ENCODE results near the gene SPEM1.

The SPEM1 gene

GRCh38 chr17:7440113-7440833, 20.1 kb downstream of the SPEM1 start:
- no peak for DNase-seq (ENCODE audit: low spot score)

GRCh38 chr17:7440834-7441195, 20.7 kb downstream of the SPEM1 start:
- no peak for DNase-seq (ENCODE audit: low spot score)

DNA sequence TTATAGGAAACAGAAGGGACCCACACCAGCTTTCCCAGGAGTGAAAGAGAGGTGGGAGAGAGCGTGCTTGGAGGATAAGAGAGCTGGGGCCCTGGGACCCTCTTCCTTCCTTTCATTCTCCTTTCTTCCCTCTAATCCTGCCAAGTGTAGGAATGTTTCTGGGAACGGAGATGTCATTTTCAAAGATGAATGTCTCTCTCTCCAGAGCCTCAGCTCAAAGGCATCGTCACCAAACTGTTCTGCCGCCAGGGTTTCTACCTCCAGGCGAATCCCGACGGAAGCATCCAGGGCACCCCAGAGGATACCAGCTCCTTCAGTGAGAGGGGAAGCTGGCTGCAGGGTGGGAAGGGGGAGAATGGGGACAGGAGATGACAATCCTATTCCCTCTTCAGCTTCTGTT, 21.1 kb downstream of the SPEM1 start:
- no peak for DNase-seq (ENCODE audit: low spot score)

DNA sequence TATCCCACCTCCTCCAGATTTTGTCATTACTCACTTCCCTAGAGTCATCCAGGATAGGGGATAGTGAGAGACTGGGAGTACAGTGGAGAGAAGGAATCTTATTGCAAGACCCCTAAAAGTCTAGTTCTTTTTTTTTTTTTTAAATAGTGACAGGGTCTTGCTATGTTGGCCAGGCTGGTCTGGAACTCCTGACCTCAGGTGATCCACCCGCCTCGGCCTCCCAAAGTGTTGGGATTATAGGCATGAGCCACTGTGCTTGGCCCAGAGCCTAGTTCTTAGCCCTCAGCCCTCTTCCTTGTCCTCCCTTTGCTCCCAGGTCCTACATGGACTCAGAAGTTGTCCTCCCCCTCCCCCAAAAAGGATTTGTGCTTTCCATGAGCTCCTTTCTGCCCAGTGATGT, 22.0 kb downstream of the SPEM1 start:
- no peak for DNase-seq (ENCODE audit: low spot score)

- no peak for DNase-seq (ENCODE audit: low spot score)
Measured at GRCh38 chr17:7443499-7444485, 23.7 kb downstream of the SPEM1 start.

- no peak for DNase-seq (ENCODE audit: low spot score)
Measured at GRCh38 chr17:7444682-7445618, 24.8 kb downstream of the SPEM1 start, which contains the start of gene CHRNB1. CHRNB1 (plus strand) TSS chr17:7445061; CDS start chr17:7445128, 67 bp downstream.

- no peak for DNase-seq (ENCODE audit: low spot score)
Measured at GRCh38 chr17:7445619-7445968, 25.5 kb downstream of the SPEM1 start.

DNA sequence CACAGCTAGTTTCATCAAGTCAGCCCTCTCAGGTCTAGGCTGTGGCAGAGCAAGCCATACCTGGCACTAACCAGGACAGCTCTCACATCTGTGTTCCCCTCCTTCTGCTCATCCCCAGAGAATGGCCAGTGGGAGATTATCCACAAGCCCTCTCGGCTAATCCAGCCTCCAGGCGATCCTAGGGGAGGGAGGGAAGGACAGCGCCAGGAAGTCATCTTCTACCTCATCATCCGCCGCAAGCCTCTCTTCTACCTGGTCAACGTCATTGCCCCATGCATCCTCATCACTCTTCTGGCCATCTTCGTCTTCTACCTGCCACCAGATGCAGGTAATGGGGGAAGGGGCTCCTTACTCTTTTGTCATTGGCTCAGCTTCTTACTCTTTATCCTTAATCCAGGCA, 28.3 kb downstream of the SPEM1 start:
- DNase-seq (ENCODE audit: low spot score) = no peak

GRCh38 chr17:7459961-7460545, 39.9 kb downstream of the SPEM1 start:
- DNase-seq (ENCODE audit: low spot score) = no peak

- DNase-seq (ENCODE audit: low spot score) = no peak
Measured at GRCh38 chr17:7460850-7461660, 40.9 kb downstream of the SPEM1 start.

- DNase-seq (ENCODE audit: low spot score) = no peak
Measured at GRCh38 chr17:7462474-7463371, 42.6 kb downstream of the SPEM1 start.

GRCh38 chr17:7463372-7463846, 43.3 kb downstream of the SPEM1 start:
- no peak for DNase-seq (ENCODE audit: low spot score)

- no peak for DNase-seq (ENCODE audit: low spot score)
Measured at GRCh38 chr17:7464081-7464480, 44.0 kb downstream of the SPEM1 start.

DNA sequence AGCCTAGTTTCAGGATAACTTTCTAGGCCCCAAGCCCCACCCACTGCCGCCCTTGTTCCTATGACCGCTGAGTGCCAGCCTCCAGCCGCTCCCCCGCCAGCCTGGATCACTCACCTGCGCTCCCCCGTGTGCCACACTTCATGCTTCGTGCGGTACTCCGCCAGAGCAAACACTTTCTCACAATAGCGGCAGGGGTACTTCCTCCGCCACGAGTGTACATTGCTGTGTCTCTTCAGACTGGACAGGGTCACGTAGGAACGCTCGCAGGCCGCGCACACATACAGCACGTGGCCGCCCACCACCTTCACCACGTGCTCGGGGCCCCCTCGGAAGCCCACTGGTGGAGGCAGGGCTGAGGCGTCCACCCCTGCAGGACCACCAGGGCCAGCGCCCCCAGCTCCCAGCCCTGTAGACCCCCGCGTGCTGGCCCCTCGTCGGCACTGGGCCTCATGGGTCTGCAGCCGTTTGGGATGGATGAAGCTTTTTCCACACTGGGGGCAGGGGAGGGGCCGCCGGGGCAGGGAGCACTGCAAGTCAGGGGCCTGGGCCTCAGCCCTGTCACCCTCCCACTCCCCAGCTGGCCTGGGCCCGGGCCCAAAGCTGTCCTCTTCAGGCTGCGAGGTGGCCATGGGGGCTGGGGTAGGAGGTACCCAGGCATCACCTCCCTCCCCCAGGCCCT, 45.6 kb downstream of the SPEM1 start:
- no peak for DNase-seq (ENCODE audit: low spot score)

GRCh38 chr17:7466318-7466638, 46.2 kb downstream of the SPEM1 start:
- DNase-seq (ENCODE audit: low spot score) = no peak

DNA sequence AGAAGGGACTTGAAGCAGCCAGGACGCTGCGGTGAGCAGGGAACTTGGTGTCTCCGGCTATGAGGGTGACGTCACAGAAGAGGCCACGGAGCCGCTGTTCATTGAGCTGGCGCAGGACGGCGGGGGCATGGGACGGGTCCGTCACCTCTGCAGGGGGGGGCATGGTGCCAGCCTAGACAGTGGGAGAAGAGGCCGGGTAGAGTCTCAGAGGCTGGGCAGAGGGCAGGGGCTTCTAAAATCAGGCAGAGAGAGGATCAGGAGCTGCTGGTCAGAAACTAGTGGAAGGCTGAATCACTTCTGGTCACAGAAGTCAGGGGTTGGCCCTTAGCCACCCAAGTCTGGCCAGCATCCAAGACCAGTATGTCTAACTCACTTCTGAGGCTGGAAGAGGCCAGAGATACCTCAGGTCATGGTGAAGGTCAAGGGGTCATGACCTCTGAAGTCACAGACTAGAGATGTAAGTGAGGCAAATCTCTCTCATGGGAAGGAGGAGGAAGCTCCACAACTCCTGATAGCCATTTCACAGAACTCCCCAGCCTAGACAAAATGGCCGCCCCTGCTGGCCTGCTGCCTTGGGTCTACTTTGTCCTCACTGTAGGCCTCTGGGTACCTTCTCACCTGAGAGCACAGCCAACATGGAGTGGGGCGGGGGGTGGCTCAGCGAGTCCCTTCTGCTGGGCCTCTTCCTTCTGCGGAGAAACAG, 46.7 kb downstream of the SPEM1 start:
- DNase-seq (ENCODE audit: low spot score) = no peak

DNA sequence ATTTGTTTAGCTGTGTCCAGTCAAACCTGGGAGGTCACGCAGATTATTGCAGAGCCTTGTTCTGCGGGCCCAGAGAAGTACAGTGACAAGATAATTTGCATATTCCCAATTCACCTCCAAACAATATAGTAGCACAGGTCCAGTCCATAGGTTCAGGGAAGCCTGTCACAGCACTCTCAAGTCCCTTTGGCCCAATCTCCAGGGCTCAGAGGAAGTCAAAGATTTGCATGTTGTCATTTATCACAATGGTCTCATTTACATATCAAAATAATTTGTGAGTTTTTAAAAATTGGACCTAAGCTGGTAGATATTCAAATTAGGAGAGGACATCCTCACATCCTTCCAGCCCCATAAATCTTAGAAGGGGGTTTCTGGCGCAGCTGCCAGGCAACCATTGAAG, 47.4 kb downstream of the SPEM1 start:
- DNase-seq (ENCODE audit: low spot score) = no peak

DNA sequence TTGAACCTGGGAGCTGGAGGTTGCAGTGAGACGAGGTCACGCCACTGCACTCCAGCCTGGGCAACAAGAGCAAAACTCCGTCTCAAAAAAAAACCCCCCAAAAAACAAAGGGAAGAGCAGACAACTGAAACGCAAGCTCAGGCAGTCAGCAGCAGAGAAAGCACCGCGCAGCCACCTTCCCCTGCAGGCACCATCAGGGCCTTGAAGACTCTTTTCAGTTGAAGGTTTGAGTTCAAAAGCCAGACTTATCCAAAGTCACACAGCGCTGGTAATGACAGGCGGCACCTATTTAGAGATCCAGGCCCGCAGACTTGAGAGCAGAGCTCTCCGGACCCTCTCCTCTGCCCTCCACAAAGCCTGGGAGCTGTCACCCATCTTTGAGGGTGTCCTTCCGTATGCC, 48.2 kb downstream of the SPEM1 start:
- DNase-seq (ENCODE audit: low spot score) = no peak
